RWPE1 (cell line): Measurements from ENCODE around the gene MILR1.
A peak's percentile ranks its signal among the peaks of the same experiment; 100 is the strongest.

ENCODE experiments used
- CTCF ChIA-PET: fragments of 350-600 bp; sonication (Branson Sonifier 250); formaldehyde crosslinking; extraction: SDS; loops from one replicate; lab custom pipeline; 2021; lab: Yijun Ruan, JAX
- POLR2A ChIA-PET: fragments of 400-600 bp; formaldehyde crosslinking; extraction: SDS; loops from one replicate; lab custom pipeline; 2020; ENCODE audit warnings: antibody characterized with exemption; ENCODE audit not compliant: low non-redundant PET; lab: Yijun Ruan, JAX
- DNase-seq: peaks from one replicate; pipeline ENCODE4 v3.0.0; 2012; ENCODE audit warnings: low spot score
- H3K27ac ChIP-seq: fragments of 450-650 bp; 2 replicates; pipeline ENCODE4 v1.5.1; 2017
- CTCF ChIP-seq: fragments of 450-650 bp; conservative IDR thresholded peaks from 2 replicates; pipeline ENCODE4 v1.5.1; 2017; ENCODE audit warnings: low read depth, mild to moderate bottlenecking

Gene MILR1

DNA sequence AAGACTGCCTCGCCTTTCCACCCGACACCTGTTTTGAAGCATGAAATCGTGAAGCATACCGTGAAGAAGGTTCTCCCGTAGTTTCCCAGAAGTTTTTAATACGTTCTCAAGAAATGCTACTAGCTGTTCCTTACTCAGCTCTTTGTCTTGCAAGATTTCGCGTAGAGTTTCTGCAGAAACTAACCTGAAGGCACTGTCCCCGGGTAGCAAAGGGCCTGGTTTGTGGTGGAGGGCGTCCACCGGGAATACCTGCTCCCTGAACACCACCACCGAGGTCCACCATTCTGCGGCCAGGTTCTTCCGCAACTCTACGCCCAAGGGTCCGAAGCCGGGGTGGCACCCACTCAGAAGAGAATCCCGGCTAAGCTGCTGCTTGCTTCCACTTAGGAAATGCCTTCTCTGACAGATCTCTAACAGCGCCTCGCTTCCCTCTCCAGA, 47.5 kb downstream of the MILR1 start:
- ChIA-PET POLR2A (interaction anchor here (0.5 to 1.0 kb wide), 3 partner anchors 8 to 195 kb away, joined by 3 to 13 read pairs (median 4); no protein-coding TSS in a partner anchor), CTCF (interaction anchor here (0.5 to 1.5 kb wide), 6 partner anchors 26 to 578 kb away, joined by 3 to 6 read pairs (median 4); partner anchors contain the start of gene GH1)
- TF ChIP-seq CTCF: no peak
- DNase-seq: no peak
- peak overlapping the region; percentile 90 for H3K27ac ChIP-seq

DNA sequence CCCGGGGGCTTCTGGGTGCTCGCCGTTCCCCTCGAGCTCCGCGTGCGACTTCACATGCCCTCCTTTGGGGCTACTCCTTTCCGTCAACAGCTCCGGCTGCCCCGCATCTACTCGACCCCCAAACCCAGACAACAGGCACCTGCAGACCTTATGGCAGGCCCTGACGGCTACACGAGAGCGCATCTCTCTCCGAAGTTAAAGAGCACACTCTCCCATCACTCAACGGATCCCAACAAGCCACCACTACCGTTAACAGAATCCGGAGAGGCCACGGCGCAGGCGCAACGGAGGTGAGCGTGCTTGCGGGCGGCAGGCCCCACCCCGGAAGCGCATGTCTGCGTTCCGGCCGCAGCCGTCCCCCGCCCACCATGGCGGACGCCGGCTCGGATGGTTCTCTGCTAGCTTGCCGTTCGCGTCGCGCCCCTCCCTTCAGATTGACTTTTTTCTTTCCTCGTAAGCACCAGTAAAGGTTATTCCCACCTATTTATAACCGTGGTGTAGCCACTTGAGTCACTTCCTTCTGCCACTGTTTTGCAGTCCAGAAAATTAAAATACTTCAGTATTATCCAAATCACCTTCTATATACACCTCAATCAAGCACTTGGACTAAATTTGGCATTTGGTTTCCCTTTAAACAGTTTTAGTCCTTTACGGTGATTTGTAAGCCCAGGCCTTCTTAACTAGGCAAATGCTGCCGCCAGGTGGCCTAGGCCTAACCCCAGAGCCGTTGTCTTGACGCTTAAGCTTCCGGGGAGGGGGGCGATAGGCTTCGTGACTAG, 48.1 kb downstream of the MILR1 start, which contains the start of gene POLG2:
Gene POLG2 (minus strand): TSS at position 269 of the 779 bp plus-strand sequence. CDS start 86 bp downstream, at position 183.
- ChIA-PET POLR2A (interaction anchor here (0.5 to 1.0 kb wide), 3 partner anchors 8 to 195 kb away, joined by 3 to 13 read pairs (median 4); no protein-coding TSS in a partner anchor), CTCF (interaction anchor here (0.5 to 1.5 kb wide), 6 partner anchors 26 to 172 kb away, joined by 3 to 6 read pairs (median 4); no protein-coding TSS in a partner anchor)
- DNase-seq: peak; percentile 92
- peak; percentile 74 for TF ChIP-seq CTCF
- peak within 1 kb of the TSS; percentile 90 for H3K27ac ChIP-seq

GRCh38 chr17:64497565-64498035, 48.7 kb downstream of the MILR1 start:
- ChIA-PET POLR2A (no interaction called here), CTCF (interaction anchor here (0.7 to 1.1 kb wide), 2 partner anchors 39 to 58 kb away, joined by 3 to 4 read pairs; no protein-coding TSS in a partner anchor)
- DNase-seq: peak; percentile 35
- peak; percentile 24; the same call in 1 of the 2 replicates for TF ChIP-seq CTCF
- H3K27ac ChIP-seq: peak overlapping the region; percentile 90

DNA sequence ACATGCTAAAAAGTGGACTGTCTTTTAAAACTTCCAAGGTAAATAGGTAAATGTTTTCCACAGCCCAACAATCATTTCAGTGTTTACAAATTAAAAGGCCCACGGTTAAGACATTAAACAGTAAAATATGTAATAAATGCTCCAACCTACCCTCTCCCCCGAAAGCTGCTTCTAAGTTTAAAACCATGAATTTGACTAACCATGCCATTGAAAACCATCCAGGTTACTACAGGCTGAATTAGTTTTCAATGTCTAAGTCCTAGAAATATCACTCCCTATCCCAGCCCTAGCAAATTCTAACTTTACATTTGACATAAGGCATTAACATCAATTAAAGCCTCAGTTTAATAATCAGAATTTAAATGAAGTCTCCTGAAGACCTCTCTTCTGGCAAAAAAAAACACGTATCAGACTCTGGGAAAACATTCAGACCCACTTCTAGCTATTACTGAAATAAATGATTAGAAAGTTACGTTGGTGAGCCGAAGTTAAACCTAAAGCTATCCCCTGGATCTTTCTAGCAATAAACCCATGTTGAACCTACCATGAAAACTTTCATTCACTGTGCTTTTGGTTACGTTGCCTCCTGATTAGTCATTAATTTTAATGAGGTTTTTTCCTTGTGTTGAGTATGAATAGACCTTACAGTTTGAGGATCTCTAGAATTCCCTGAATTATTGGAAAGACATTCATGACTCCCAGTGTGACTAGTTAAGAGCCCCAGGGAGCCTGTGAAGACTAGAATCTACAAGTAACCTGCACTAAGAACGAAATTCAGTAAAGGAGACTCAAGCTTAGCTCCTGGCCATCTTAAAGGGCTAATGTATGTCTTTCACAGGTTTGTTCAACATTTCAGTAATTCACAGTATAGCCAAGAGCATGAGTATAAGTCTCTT, 49.6 kb downstream of the MILR1 start:
- H3K27ac ChIP-seq: no peak overlapping the region
- no peak for DNase-seq
- TF ChIP-seq CTCF: no peak
- ChIA-PET CTCF (interaction anchor here (0.7 kb wide), 1 partner anchor 57 kb away, joined by 4 read pairs; no protein-coding TSS in a partner anchor), POLR2A (no interaction called here)

DNA sequence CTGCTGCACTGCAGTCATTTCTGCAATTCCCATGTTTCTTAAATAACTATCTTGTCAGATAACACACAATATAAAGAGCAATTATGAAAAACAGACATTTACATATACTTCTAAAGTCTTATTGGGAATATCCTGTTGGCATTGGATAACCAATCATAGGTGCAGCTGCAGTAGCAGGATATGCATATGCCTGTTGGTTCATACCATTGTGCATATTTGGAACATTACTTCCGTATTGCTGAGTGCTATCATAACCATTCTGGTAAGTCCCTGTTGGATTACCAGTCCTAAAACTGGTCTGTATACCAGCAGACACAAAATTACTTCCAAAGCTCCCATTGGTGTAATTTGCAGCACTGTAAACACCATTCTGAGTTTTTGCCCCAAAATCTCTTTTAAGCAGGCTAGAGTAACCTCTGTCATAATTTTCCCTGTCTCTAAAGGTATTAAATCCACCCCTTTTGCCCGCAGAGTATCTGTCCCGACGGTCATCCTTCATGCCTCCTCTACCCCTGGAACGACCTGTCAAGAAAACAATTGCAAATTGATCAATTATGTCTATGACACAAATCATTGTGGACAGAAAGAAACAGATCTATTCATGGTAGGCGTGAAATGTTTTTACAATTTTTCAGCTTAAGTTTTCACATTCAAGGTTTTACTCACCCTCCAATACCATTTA, 51.0 kb downstream of the MILR1 start:
- H3K27ac ChIP-seq: no peak overlapping the region
- DNase-seq: no peak
- ChIA-PET CTCF (no interaction called here), POLR2A (no interaction called here)
- no peak for TF ChIP-seq CTCF
